ENCODE results near the gene CCDC201. TPM values are rescaled to one million over a fixed set of nuclear protein-coding genes. Genes with fewer than 3 reads are reported as not detected.
"Not testable (repeated sequence)": the region's sequence is repeated elsewhere in the genome, so short reads cannot be mapped to it uniquely, and the experiment has no call there.

The CCDC201 gene
- total RNA-seq, 1 donor, result not detected

- not testable (repeated sequence) for H3K27me3 ChIP-seq (ENCODE audit: insufficient read depth, low read length); H3K9me3 ChIP-seq (ENCODE audit: low read depth, low read length); H3K4me3 ChIP-seq (ENCODE audit: low read length); H3K4me1 ChIP-seq (ENCODE audit: insufficient read depth, low read length)
These were observed 46.3 kb downstream of the CCDC201 start for GRCh38 chr7:45826550-45826949.

GRCh38 chr7:45818763-45819162, 54.1 kb downstream of the CCDC201 start:
- H3K4me1 ChIP-seq (ENCODE audit: insufficient read depth, low read length); H3K9me3 ChIP-seq (ENCODE audit: low read depth, low read length); H3K4me3 ChIP-seq (ENCODE audit: low read length); H3K27me3 ChIP-seq (ENCODE audit: insufficient read depth, low read length): not testable (repeated sequence)

- H3K27me3 ChIP-seq (ENCODE audit: insufficient read depth, low read length); H3K9me3 ChIP-seq (ENCODE audit: low read depth, low read length); H3K4me3 ChIP-seq (ENCODE audit: low read length); H3K4me1 ChIP-seq (ENCODE audit: insufficient read depth, low read length): not testable (repeated sequence)
These were observed 55.0 kb downstream of the CCDC201 start for GRCh38 chr7:45817913-45818312.

- not testable (repeated sequence) for H3K27me3 ChIP-seq (ENCODE audit: insufficient read depth, low read length); H3K4me3 ChIP-seq (ENCODE audit: low read length); H3K9me3 ChIP-seq (ENCODE audit: low read depth, low read length); H3K4me1 ChIP-seq (ENCODE audit: insufficient read depth, low read length)
These were observed 55.9 kb downstream of the CCDC201 start for GRCh38 chr7:45817016-45817415.

- not testable (repeated sequence) for H3K27me3 ChIP-seq (ENCODE audit: insufficient read depth, low read length); H3K4me1 ChIP-seq (ENCODE audit: insufficient read depth, low read length); H3K4me3 ChIP-seq (ENCODE audit: low read length); H3K9me3 ChIP-seq (ENCODE audit: low read depth, low read length)
These were observed 58.4 kb downstream of the CCDC201 start for GRCh38 chr7:45814216-45815118.

- not testable (repeated sequence) for H3K4me3 ChIP-seq (ENCODE audit: low read length); H3K4me1 ChIP-seq (ENCODE audit: insufficient read depth, low read length); H3K9me3 ChIP-seq (ENCODE audit: low read depth, low read length); H3K27me3 ChIP-seq (ENCODE audit: insufficient read depth, low read length)
These were observed 59.1 kb downstream of the CCDC201 start for GRCh38 chr7:45813771-45814170.

- H3K27me3 ChIP-seq (ENCODE audit: insufficient read depth, low read length), result no peaks in the 10 kb centered on the region
- no peaks in the 10 kb centered on the region for H3K9me3 ChIP-seq (ENCODE audit: low read depth, low read length)
- no peak overlapping the region for H3K4me3 ChIP-seq (ENCODE audit: low read length)
- no peaks in the 10 kb centered on the region for H3K4me1 ChIP-seq (ENCODE audit: insufficient read depth, low read length)
These were observed 59.9 kb downstream of the CCDC201 start for GRCh38 chr7:45812946-45813345.

GRCh38 chr7:45811652-45812234, 61.1 kb downstream of the CCDC201 start:
- not testable (repeated sequence) for H3K4me3 ChIP-seq (ENCODE audit: low read length); H3K9me3 ChIP-seq (ENCODE audit: low read depth, low read length); H3K27me3 ChIP-seq (ENCODE audit: insufficient read depth, low read length); H3K4me1 ChIP-seq (ENCODE audit: insufficient read depth, low read length)

- H3K4me3 ChIP-seq (ENCODE audit: low read length); H3K9me3 ChIP-seq (ENCODE audit: low read depth, low read length); H3K27me3 ChIP-seq (ENCODE audit: insufficient read depth, low read length); H3K4me1 ChIP-seq (ENCODE audit: insufficient read depth, low read length): not testable (repeated sequence)
These were observed 62.4 kb downstream of the CCDC201 start for GRCh38 chr7:45810451-45811005.

Other genes starting within 250 kb of the CCDC201 start
- not detected for gene IGFBP1, start 15.4 kb upstream of the CCDC201 start, total RNA-seq
- 6.7 TPM for gene IGFBP3, start 48.2 kb upstream of the CCDC201 start, total RNA-seq